HepG2 (cell line): ENCODE measurements around the gene TNFRSF9. TPM values are rescaled to one million over a fixed set of nuclear protein-coding genes. Genes with fewer than 3 reads are reported as not detected.

ENCODE experiments used
- FOSL2 ChIP-seq: sonication (generic); formaldehyde crosslinking; IDR thresholded peaks from 2 replicates; pipeline ENCODE4 v1.4.0; 2020; ENCODE audit warnings: missing genetic modification reagents
- FOXA1 ChIP-seq, 2 experiments: fragments of 450-650 bp in 1 of 2; sonication (generic) in 1 of 2; formaldehyde crosslinking in 1 of 2; IDR thresholded peaks; 2 replicates each; pipeline versions ENCODE4 v1.4.0 to v1.6.1; 2016 to 2020; ENCODE audit warnings: missing genetic modification reagents in 1 of 2
- MXI1 ChIP-seq: IDR thresholded peaks from 3 replicates; pipeline ENCODE4 v1.6.1; 2012; ENCODE audit warnings: low read depth, low read length, inconsistent platforms, borderline replicate concordance
- NFYB ChIP-seq: sonication (generic); formaldehyde crosslinking; IDR thresholded peaks from 2 replicates; pipeline ENCODE4 v1.4.0; 2020; ENCODE audit warnings: missing genetic modification reagents
- PAXIP1 ChIP-seq: sonication (generic); formaldehyde crosslinking; conservative IDR thresholded peaks from 2 replicates; pipeline ENCODE4 v1.4.0; 2020; ENCODE audit warnings: mild to moderate bottlenecking, missing genetic modification reagents, moderate library complexity
- RARA ChIP-seq: IDR thresholded peaks from 2 replicates; pipeline ENCODE4 v1.6.1; 2016; ENCODE audit warnings: missing genetic modification reagents, missing compliant biosample characterization
- RNF2 ChIP-seq: fragments of 450-650 bp; conservative IDR thresholded peaks from 2 replicates; pipeline ENCODE4 v1.6.1; 2016; ENCODE audit warnings: low read depth
- RXRA ChIP-seq: sonication (generic); formaldehyde crosslinking; IDR thresholded peaks from 2 replicates; pipeline ENCODE4 v1.5.1; 2020; ENCODE audit warnings: missing genetic modification reagents
- TBX2 ChIP-seq: sonication (generic); formaldehyde crosslinking; IDR thresholded peaks from 2 replicates; pipeline ENCODE4 v1.5.0; 2020; ENCODE audit warnings: missing genetic modification reagents, mild to moderate bottlenecking, borderline replicate concordance
- THAP7 ChIP-seq: sonication (generic); formaldehyde crosslinking; IDR thresholded peaks from 2 replicates; pipeline ENCODE4 v1.8.1; 2023; ENCODE audit warnings: mild to moderate bottlenecking, missing genetic modification reagents
- U2AF2 ChIP-seq: fragments of 200-400 bp; formaldehyde crosslinking; IDR thresholded peaks from 2 replicates; pipeline ENCODE4 v1.6.1; 2017; ENCODE audit warnings: low read depth, mild to moderate bottlenecking, low read length
- ZNF556 ChIP-seq: sonication (generic); formaldehyde crosslinking; IDR thresholded peaks from 2 replicates; pipeline ENCODE4 v1.4.0; 2020; ENCODE audit warnings: mild to moderate bottlenecking, missing genetic modification reagents, borderline replicate concordance
- ZNF746 ChIP-seq: sonication (generic); formaldehyde crosslinking; IDR thresholded peaks from 2 replicates; pipeline ENCODE4 v1.8.0; 2022; ENCODE audit warnings: mild to moderate bottlenecking, missing genetic modification reagents
- ZNF747 ChIP-seq: sonication (generic); formaldehyde crosslinking; IDR thresholded peaks from 2 replicates; pipeline ENCODE4 v1.8.1; 2023; ENCODE audit warnings: missing genetic modification reagents, mild to moderate bottlenecking, borderline replicate concordance
- ZNF792 ChIP-seq: IDR thresholded peaks from 2 replicates; pipeline ENCODE4 v1.6.1; 2016
- ZNF878 ChIP-seq: sonication (generic); formaldehyde crosslinking; IDR thresholded peaks from 2 replicates; pipeline ENCODE4 v1.8.1; 2023; ENCODE audit warnings: mild to moderate bottlenecking, missing genetic modification reagents, moderate library complexity
- polyA plus RNA-seq, 8 experiments: library from polyadenylated mRNA; depleted of rRNA in 3 of 8; stranded (reverse) in 7 of 8; unstranded in 1 of 8; fragments of >200 nt; fragmentation: Illumina TruSeq in 4 of 8; extraction: Trizol in 4 of 8; gene quantifications; 2 replicates each; pipeline versions ENCODE4 v1.2.1 to v1.2.3, GENCODE V29; 2011 to 2016; ENCODE audit warnings: low read depth in 4 of 8, missing spikeins in 1 of 8, mixed read lengths in 1 of 8; ENCODE audit not compliant: insufficient read depth in 1 of 8
- total RNA-seq, 5 experiments: library from RNA; depleted of rRNA; stranded (reverse); fragments of >200 nt; fragmentation: Illumina TruSeq; extraction: Trizol; gene quantifications; 2 replicates each; pipeline ENCODE4 v1.2.3, GENCODE V29; 2016; ENCODE audit warnings: low read depth in 1 of 5
- TF ChIP-seq, protein P1 (sequence below): IDR thresholded peaks from 2 replicates; pipeline ENCODE4 v1.6.1; 2016; ENCODE audit warnings: low read depth
- TF ChIP-seq, protein P2 (sequence below): sonication (generic); formaldehyde crosslinking; IDR thresholded peaks from 2 replicates; pipeline ENCODE4 v1.5.1; 2020; ENCODE audit warnings: mild to moderate bottlenecking, missing genetic modification reagents, moderate library complexity
- TF ChIP-seq, protein P3 (sequence below): sonication (generic); formaldehyde crosslinking; IDR thresholded peaks from 2 replicates; pipeline ENCODE4 v1.4.0; 2020; ENCODE audit warnings: mild to moderate bottlenecking, missing genetic modification reagents

Gene TNFRSF9
- total and polyA plus RNA-seq, 2 of the 13 experiments (the other 11 are each of a cell fraction or from before 2014, with no cell fraction given), result 0.07 TPM; not detected in 1

DNA sequence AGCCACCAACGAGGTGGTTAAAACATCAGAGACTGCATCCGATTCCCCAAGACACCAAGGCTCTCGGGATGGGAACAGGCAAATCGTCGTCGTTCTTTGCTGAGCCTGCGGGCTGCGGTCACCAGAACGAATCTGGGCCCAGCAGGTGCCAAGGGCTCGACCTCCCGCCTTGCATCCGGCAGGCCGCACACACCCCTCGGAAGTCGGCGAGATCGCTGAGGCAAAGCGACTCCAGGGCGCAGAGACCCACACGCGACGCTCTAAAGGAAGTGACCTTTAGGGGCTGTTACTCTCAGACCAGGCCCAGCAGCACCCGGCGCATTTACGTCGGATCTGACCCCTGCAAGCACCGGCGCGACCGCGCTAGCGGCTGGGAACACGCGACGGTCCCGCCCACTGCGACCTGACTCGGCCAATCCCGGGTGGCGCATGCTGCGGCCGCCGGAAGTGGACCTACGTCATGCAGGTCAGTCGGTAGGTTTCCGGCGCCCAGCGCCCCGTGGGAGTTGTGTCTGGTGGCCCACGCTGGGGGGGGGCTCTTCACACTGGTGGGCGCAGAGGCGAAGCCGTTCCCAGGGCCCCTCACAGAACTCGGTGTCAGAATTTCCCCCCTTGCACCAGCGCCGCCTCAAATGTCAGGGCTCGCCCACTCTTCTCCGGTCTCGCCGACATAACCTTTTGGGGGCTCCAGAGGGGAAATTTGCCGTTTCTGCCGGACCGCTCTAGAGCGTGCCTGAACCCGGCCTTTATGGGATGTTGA lies 13.4 kb upstream of the TNFRSF9 start (continued):
- TF ChIP-seq FOSL2 (CRISPR knock-in tag) (no peak), U2AF2 (no peak), RNF2 (peak; percentile 79), ZNF878 (CRISPR knock-in tag) (no peak), TBX2 (peak; percentile 71), ZNF746 (no peak), MXI1 (peak; percentile 29; the same call in 1 of the 3 replicates), RXRA (peak; percentile 66), PAXIP1 (peak; percentile 21; the same call in 1 of the 2 replicates), ZNF792 (CRISPR knock-in tag) (peak; percentile 69; the same call in 1 of the 2 replicates), FOXA1 (IDR thresholded peaks at IDR 0.05) (no peak), FOXA1 (CRISPR knock-in tag; IDR thresholded peaks at IDR 0.05) (0 out of 2 replicates have a peak, but pooled peaks have one; percentile 13), ZNF747 (CRISPR knock-in tag) (peak; percentile 76; the same call in 1 of the 2 replicates), NFYB (CRISPR knock-in tag) (peak; percentile 87), RARA (CRISPR knock-in tag) (peak; percentile 62), ZNF556 (CRISPR knock-in tag) (no peak), THAP7 (CRISPR knock-in tag) (peak; percentile 89; the same call in 1 of the 2 replicates)
- TF ChIP-seq, protein P1, sequence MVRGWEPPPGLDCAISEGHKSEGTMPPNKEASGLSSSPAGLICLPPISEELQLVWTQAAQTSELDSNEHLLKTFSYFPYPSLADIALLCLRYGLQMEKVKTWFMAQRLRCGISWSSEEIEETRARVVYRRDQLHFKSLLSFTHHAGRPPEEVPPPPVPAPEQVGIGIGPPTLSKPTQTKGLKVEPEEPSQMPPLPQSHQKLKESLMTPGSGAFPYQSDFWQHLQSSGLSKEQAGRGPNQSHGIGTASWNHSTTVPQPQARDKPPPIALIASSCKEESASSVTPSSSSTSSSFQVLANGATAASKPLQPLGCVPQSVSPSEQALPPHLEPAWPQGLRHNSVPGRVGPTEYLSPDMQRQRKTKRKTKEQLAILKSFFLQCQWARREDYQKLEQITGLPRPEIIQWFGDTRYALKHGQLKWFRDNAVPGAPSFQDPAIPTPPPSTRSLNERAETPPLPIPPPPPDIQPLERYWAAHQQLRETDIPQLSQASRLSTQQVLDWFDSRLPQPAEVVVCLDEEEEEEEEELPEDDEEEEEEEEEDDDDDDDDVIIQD (CRISPR knock-in tag), result 0 out of 2 replicates have a peak, but pooled peaks have one; percentile 24
- TF ChIP-seq, protein P2, sequence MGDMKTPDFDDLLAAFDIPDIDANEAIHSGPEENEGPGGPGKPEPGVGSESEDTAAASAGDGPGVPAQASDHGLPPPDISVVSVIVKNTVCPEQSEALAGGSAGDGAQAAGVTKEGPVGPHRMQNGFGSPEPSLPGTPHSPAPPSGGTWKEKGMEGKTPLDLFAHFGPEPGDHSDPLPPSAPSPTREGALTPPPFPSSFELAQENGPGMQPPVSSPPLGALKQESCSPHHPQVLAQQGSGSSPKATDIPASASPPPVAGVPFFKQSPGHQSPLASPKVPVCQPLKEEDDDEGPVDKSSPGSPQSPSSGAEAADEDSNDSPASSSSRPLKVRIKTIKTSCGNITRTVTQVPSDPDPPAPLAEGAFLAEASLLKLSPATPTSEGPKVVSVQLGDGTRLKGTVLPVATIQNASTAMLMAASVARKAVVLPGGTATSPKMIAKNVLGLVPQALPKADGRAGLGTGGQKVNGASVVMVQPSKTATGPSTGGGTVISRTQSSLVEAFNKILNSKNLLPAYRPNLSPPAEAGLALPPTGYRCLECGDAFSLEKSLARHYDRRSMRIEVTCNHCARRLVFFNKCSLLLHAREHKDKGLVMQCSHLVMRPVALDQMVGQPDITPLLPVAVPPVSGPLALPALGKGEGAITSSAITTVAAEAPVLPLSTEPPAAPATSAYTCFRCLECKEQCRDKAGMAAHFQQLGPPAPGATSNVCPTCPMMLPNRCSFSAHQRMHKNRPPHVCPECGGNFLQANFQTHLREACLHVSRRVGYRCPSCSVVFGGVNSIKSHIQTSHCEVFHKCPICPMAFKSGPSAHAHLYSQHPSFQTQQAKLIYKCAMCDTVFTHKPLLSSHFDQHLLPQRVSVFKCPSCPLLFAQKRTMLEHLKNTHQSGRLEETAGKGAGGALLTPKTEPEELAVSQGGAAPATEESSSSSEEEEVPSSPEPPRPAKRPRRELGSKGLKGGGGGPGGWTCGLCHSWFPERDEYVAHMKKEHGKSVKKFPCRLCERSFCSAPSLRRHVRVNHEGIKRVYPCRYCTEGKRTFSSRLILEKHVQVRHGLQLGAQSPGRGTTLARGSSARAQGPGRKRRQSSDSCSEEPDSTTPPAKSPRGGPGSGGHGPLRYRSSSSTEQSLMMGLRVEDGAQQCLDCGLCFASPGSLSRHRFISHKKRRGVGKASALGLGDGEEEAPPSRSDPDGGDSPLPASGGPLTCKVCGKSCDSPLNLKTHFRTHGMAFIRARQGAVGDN, result peak; percentile 94
- TF ChIP-seq, protein P3, sequence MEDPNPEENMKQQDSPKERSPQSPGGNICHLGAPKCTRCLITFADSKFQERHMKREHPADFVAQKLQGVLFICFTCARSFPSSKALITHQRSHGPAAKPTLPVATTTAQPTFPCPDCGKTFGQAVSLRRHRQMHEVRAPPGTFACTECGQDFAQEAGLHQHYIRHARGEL (CRISPR knock-in tag), result no peak
